Measurements from ENCODE around the gene PRPF40A.

PRPF40A gene

GRCh38 chr2:152624805-152625204 lies 92.5 kb downstream of the PRPF40A start:
- Histone ChIP-seq H3K4me3 (no peak overlapping the region), H3K9ac (ENCODE audit: insufficient read length) (no peak overlapping the region), H3K27ac (no peak overlapping the region), H3K9me3 (ENCODE audit: low read depth, low read length) (no peaks in the 10 kb centered on the region), H3K36me3 (ENCODE audit: insufficient read depth, low read length) (peaks cover 4% of the 10 kb centered on the region; the same call in 1 of the 2 replicates)
- TF ChIP-seq POLR2AphosphoS5 (IDR thresholded peaks at IDR 0.05; ENCODE audit: borderline replicate concordance, low read depth, low read length), result no peak
- no peak for TF ChIP-seq FOXP2 (optimal IDR thresholded peaks at IDR 0.05; ENCODE audit: control extremely low read depth, extremely low read length, insufficient read depth)
- no peak for TF ChIP-seq EZH2 (IDR thresholded peaks at IDR 0.05)
- no peak for DNase-seq (ENCODE audit: low read depth, low spot score)

- DNase-seq (ENCODE audit: low read depth, low spot score), result no peak
- H3K36me3 ChIP-seq (ENCODE audit: insufficient read depth, low read length), result peaks cover 8% of the 10 kb centered on the region; the same call in 1 of the 2 replicates
- H3K4me3 ChIP-seq, result no peak overlapping the region
- H3K27ac ChIP-seq, result no peak overlapping the region
- H3K9me3 ChIP-seq (ENCODE audit: low read depth, low read length), result no peaks in the 10 kb centered on the region
- no peak overlapping the region for H3K9ac ChIP-seq (ENCODE audit: insufficient read length)
- TF ChIP-seq FOXP2 (optimal IDR thresholded peaks at IDR 0.05; ENCODE audit: control extremely low read depth, extremely low read length, insufficient read depth) (no peak), POLR2AphosphoS5 (IDR thresholded peaks at IDR 0.05; ENCODE audit: borderline replicate concordance, low read depth, low read length) (no peak), EZH2 (IDR thresholded peaks at IDR 0.05) (no peak)
Measured at GRCh38 chr2:152623775-152624174, 93.5 kb downstream of the PRPF40A start.

- no peak for DNase-seq (ENCODE audit: low read depth, low spot score)
- Histone ChIP-seq H3K27ac (no peak overlapping the region), H3K9ac (ENCODE audit: insufficient read length) (no peak overlapping the region), H3K4me3 (no peak overlapping the region), H3K9me3 (ENCODE audit: low read depth, low read length) (no peaks in the 10 kb centered on the region), H3K36me3 (ENCODE audit: insufficient read depth, low read length) (peaks cover 6% of the 10 kb centered on the region; the same call in 1 of the 2 replicates)
- TF ChIP-seq POLR2AphosphoS5 (IDR thresholded peaks at IDR 0.05; ENCODE audit: borderline replicate concordance, low read depth, low read length), result no peak
- no peak for TF ChIP-seq EZH2 (IDR thresholded peaks at IDR 0.05)
- no peak for TF ChIP-seq FOXP2 (optimal IDR thresholded peaks at IDR 0.05; ENCODE audit: control extremely low read depth, extremely low read length, insufficient read depth)
Measured at GRCh38 chr2:152623076-152623740, 94.1 kb downstream of the PRPF40A start.

DNA sequence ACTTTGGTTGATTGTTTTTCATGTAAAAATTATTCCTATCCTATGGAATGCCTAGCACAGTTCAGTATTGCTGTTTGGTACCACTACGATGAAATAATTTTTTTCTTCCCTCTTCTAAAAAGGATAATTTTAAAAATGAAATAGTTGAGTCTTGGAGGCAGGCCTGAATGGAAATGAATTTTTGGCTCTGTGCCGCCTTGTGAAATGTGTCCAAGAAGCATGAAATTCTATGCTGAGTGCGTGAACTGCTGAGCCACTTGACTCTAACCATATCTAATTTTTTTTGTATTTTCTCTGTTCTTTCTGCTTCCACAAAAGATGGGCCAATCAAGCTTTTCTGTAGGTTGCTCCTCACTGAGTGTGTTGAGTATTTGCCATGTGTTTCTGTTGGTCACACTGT lies 95.0 kb downstream of the PRPF40A start:
- DNase-seq (ENCODE audit: low read depth, low spot score), result no peak
- Histone ChIP-seq H3K9ac (ENCODE audit: insufficient read length) (no peak overlapping the region), H3K4me3 (no peak overlapping the region), H3K27ac (no peak overlapping the region), H3K36me3 (ENCODE audit: insufficient read depth, low read length) (peaks cover 6% of the 10 kb centered on the region; the same call in 1 of the 2 replicates), H3K9me3 (ENCODE audit: low read depth, low read length) (no peaks in the 10 kb centered on the region)
- TF ChIP-seq EZH2 (IDR thresholded peaks at IDR 0.05) (no peak), POLR2AphosphoS5 (IDR thresholded peaks at IDR 0.05; ENCODE audit: borderline replicate concordance, low read depth, low read length) (no peak), FOXP2 (optimal IDR thresholded peaks at IDR 0.05; ENCODE audit: control extremely low read depth, extremely low read length, insufficient read depth) (no peak)

GRCh38 chr2:152620985-152621384 lies 96.3 kb downstream of the PRPF40A start:
- Histone ChIP-seq H3K9ac (ENCODE audit: insufficient read length) (no peak overlapping the region), H3K27ac (no peak overlapping the region), H3K9me3 (ENCODE audit: low read depth, low read length) (no peaks in the 10 kb centered on the region), H3K4me3 (no peak overlapping the region), H3K36me3 (ENCODE audit: insufficient read depth, low read length) (peaks cover 9% of the 10 kb centered on the region; the same call in 1 of the 2 replicates)
- no peak for DNase-seq (ENCODE audit: low read depth, low spot score)
- TF ChIP-seq POLR2AphosphoS5 (IDR thresholded peaks at IDR 0.05; ENCODE audit: borderline replicate concordance, low read depth, low read length), result no peak
- no peak for TF ChIP-seq FOXP2 (optimal IDR thresholded peaks at IDR 0.05; ENCODE audit: control extremely low read depth, extremely low read length, insufficient read depth)
- no peak for TF ChIP-seq EZH2 (IDR thresholded peaks at IDR 0.05)

- Histone ChIP-seq H3K9ac (ENCODE audit: insufficient read length) (no peak overlapping the region), H3K4me3 (no peak overlapping the region), H3K36me3 (ENCODE audit: insufficient read depth, low read length) (peaks cover 9% of the 10 kb centered on the region; the same call in 1 of the 2 replicates), H3K9me3 (ENCODE audit: low read depth, low read length) (no peaks in the 10 kb centered on the region), H3K27ac (no peak overlapping the region)
- no peak for DNase-seq (ENCODE audit: low read depth, low spot score)
- TF ChIP-seq POLR2AphosphoS5 (IDR thresholded peaks at IDR 0.05; ENCODE audit: borderline replicate concordance, low read depth, low read length), result no peak
- no peak for TF ChIP-seq EZH2 (IDR thresholded peaks at IDR 0.05)
- TF ChIP-seq FOXP2 (optimal IDR thresholded peaks at IDR 0.05; ENCODE audit: control extremely low read depth, extremely low read length, insufficient read depth), result no peak
Measured at GRCh38 chr2:152620208-152620607, 97.1 kb downstream of the PRPF40A start.

DNA sequence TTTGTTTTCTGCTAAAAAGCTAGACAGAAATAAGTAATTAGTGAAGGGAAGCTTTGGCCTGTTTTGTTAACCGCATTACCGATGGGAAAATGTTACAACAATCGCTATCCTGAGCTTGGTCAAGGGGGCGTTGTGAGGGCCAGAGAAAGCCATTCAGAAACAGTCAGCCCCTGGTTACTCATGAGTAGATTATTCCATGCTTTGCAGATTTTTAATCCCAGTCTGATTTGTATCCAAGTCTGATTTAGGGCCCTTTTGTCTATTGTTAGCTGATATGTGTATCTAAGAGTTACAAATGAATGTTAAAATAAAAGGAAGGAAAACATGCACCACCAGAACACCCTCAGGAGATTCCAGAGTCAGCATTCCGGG lies 99.1 kb downstream of the PRPF40A start:
- peaks cover 9% of the 10 kb centered on the region; the same call in 1 of the 2 replicates for H3K36me3 ChIP-seq (ENCODE audit: insufficient read depth, low read length)
- H3K9ac ChIP-seq (ENCODE audit: insufficient read length), result no peak overlapping the region
- no peaks in the 10 kb centered on the region for H3K9me3 ChIP-seq (ENCODE audit: low read depth, low read length)
- H3K4me3 ChIP-seq, result no peak overlapping the region
- DNase-seq (ENCODE audit: low read depth, low spot score), result no peak
- H3K27ac ChIP-seq, result no peak overlapping the region
- TF ChIP-seq POLR2AphosphoS5 (IDR thresholded peaks at IDR 0.05; ENCODE audit: borderline replicate concordance, low read depth, low read length) (no peak), FOXP2 (optimal IDR thresholded peaks at IDR 0.05; ENCODE audit: control extremely low read depth, extremely low read length, insufficient read depth) (no peak), EZH2 (IDR thresholded peaks at IDR 0.05) (no peak)

DNA sequence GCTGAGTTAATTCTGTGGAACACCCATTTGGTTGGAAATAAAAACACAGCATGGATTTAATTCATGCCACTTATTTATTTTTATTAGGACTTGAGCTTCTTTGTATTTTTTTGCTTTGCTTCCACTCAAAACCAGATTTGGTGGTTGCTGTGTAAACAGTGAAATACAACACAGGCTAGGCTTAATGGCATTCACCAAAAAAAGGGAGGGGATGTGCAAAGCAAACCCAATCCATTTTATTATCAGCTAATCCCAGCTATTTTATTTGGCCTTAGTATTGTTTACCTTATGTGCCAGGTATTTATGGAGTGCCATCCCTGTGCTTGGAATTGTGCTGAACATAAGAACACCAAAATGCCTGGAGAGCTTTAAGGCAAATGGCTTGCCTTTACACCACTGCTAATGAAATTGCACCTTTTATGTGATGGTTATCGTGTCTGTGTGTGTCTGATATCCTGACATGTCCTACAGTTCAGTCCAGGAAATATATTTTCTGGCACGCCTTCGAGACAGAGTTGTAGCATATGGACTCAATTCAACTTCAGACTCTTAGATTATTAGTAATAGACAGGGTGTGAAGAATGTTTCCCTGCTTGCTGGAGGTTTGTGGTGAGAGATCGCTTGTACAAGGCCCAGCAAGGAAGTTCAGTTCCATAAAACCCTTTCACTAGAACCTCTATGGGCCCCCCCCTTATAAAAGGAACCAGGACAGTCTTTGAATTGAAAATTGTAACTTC lies 99.6 kb downstream of the PRPF40A start:
- DNase-seq (ENCODE audit: low read depth, low spot score), result no peak
- H3K27ac ChIP-seq, result no peak overlapping the region
- no peak overlapping the region for H3K9ac ChIP-seq (ENCODE audit: insufficient read length)
- no peak for TF ChIP-seq FOXP2 (optimal IDR thresholded peaks at IDR 0.05; ENCODE audit: control extremely low read depth, extremely low read length, insufficient read depth)
- TF ChIP-seq EZH2 (IDR thresholded peaks at IDR 0.05), result no peak
- no peak for TF ChIP-seq POLR2AphosphoS5 (IDR thresholded peaks at IDR 0.05; ENCODE audit: borderline replicate concordance, low read depth, low read length)
- peaks cover 9% of the 10 kb centered on the region; the same call in 1 of the 2 replicates for H3K36me3 ChIP-seq (ENCODE audit: insufficient read depth, low read length)
- H3K4me3 ChIP-seq, result no peak overlapping the region
- no peaks in the 10 kb centered on the region for H3K9me3 ChIP-seq (ENCODE audit: low read depth, low read length)
